DMS 273 (cell line): ENCODE data around the gene PRLH.
"Not testable (repeated sequence)": the region's sequence is repeated elsewhere in the genome, so short reads cannot be mapped to it uniquely, and the experiment has no call there.

Source experiments
- DNase-seq: peaks from one replicate; lab custom pipeline; 2025; ENCODE audit not compliant: unreplicated experiment; lab: John Stamatoyannopoulos, UW

Gene PRLH

GRCh38 chr2:237599465-237600110, 33.2 kb downstream of the PRLH start:
- no peak for DNase-seq

- DNase-seq = no peak
These were observed 34.0 kb downstream of the PRLH start for GRCh38 chr2:237600205-237600846.

- DNase-seq = no peak
These were observed 35.2 kb downstream of the PRLH start for GRCh38 chr2:237601453-237602116.

DNA sequence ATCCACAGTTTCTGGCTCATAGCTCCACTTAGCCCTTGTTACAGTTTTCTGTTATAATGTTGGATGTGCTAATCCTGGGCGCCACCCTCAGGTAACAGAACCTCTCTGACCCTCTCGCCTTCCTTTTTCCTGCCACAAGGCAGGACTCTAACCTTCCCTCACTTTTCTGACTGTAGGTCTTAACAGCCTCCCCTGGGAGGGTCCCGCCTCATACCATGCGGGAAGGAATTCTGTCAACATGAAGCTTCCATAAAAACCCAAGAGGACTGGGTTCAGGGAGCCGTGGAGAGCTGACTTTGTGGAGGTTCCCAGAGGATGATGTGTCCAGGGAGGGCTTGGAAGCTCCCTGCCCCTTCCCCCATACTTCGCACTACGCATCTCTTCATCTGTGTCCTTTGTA, 36.0 kb downstream of the PRLH start:
- DNase-seq = no peak

GRCh38 chr2:237603049-237603717, 36.8 kb downstream of the PRLH start:
- DNase-seq = no peak

GRCh38 chr2:237603718-237604362, 37.5 kb downstream of the PRLH start:
- DNase-seq = no peak

DNA sequence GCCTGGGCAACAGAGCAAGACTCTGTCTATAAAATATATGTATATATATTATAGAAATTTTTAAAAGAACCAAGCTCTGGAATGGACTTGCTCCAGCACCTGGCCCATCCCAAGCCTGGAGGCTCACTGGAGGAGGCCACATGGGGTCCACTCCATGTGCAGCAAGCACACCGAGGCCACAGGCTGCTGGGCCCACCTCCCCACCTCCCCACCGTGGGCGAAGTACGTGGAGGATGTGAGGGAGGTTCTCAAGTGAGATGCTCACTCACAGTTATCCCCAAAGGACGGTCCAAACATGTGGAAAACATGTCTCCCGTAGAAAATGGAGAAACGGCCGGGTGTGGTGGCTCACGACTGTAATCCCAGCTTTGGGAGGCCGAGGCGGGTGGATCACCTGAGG, 38.0 kb downstream of the PRLH start:
- no peak for DNase-seq

DNA sequence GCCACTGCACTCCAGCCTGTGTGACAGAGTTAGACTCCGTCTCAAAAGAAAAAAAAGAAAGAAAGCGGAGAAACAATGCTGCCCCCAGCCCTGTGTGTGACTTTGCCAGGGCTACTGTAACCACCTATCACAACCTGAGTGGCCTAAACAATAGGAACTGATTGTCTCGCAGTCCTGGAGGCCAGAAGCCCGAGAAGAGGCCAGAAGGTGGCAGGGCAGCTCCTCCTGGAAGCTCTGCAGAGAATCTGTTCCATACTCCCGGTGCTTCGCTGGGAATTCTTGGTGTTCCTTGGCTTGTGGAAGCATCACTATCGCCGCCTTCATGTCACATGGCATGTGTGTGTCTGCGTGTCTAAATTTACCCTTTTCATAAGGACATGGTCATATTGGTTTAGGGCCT, 38.6 kb downstream of the PRLH start:
- peak; percentile 20 for DNase-seq

DNA sequence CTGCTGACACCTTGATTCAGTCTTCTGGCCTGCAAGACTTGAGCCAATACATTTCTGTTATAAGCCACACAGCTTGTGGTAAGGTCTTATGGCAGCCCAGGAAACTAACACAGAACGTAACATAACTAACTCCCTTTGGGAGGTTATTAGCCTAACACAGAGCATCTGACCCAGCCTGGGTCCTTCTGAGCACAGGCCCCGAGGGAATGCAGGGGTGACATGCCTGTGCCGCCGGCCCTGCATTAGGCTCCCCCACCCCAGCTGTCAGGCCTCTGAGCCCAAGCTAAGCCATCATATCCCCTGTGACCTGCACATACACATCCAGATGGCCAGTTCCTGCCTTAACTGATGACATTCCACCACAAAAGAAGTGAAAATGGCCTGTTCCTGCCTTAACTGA, 40.1 kb downstream of the PRLH start:
- not testable (repeated sequence) for DNase-seq

- DNase-seq = no peak
These were observed 46.4 kb downstream of the PRLH start for GRCh38 chr2:237612527-237613357.

GRCh38 chr2:237613679-237614078, 47.3 kb downstream of the PRLH start:
- DNase-seq = no peak

DNA sequence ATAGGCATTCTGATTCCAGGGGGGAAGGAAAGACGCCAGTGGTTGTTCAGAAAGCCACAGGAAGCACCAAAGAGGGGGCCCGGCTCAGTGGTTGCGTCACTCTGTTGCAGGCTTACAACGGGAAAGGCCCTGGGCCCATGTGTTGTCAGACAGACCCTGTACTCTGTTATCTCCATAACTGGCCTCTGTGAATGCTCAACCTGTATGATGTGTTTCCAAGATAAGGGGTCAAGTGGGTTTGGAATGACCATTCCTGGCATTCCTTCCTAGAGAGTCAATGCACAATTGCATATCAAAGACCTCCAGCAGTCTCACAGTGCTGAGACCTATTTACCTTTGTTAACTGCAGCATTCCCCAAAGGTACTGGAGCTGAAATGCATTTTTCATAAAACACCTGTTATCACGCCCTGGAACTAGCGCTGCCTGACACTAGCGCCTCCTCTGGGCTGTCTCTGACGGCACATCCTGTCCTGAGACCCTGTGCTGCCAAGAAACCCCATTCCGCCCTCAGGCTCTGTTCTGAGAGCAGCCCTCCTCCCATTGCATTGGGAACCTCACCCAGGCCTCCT, 47.9 kb downstream of the PRLH start:
- no peak for DNase-seq

DNA sequence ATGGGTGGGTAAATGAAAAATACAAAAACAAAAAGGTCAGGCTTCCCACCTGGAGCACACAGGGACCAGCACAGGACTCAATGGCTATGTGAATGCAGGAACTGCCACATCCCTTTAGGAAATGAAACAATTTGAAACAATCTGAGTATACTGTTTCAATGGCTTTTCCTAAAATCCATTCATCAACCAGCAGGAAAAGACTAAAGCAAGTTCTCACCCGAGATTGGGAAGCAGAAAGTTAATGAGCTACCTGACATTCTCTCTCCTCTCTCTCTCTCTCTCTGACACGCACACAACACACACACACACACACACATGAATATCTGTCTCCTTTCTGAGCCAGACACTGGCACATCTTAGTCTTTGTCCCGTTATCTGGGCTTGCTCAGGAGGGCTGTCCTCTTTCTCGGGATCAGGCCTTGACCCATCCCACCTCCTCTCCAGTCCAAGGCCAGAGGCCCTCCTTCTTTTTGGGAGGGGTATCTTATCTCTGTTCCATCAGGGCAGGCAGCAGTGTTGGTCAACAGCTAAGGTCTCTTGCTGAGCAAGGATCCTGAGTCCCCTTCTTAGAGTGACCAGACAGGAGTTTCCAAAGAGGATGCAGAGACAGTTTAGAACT, 49.4 kb downstream of the PRLH start:
- DNase-seq = no peak

- DNase-seq = no peak
These were observed 50.0 kb downstream of the PRLH start for GRCh38 chr2:237616373-237616733.
